Activated T-cell treated with anti-CD3 and anti-CD28 coated beads, Interleukin-2, amount 50 U/mL, for 48 hours (primary cell): ENCODE measurements around the gene PCDH12.

Experiments
- DNase-seq, 2 experiments: peaks; one replicate each; pipeline ENCODE4 v3.0.0-alpha.2; 2020

PCDH12 gene

DNA sequence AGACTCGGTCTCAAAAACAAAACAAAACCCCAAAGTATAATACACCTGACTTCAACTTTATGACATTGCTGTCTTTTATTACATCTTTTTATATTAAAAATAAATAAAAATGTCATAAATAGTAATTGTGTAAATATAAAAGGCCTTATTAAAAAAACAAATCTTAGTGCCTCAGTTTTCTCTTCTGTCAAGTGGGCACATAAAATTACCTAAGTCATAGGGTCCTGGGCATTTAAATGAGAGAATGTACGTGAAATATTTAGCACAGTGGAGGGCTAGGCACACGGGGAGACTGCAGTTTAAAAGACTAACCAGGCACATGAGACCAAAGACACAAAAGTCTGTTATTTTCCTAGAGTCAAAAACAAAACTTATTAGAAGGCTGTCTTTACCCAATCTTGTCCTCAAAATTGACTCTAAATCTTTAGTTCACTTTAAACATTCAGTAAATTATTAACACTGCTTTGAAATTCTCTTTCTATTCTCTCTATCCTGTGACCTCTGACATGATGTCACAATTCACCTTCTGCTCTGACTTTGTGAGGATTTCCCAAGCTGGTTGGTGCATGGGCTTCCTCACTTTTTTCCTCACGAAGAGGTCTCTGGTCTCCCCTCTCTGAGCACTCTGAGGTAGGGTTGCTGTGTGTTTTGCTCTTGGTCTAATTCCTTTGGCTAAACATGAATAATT, 8.4 kb upstream of the PCDH12 start:
- no peak for DNase-seq

DNA sequence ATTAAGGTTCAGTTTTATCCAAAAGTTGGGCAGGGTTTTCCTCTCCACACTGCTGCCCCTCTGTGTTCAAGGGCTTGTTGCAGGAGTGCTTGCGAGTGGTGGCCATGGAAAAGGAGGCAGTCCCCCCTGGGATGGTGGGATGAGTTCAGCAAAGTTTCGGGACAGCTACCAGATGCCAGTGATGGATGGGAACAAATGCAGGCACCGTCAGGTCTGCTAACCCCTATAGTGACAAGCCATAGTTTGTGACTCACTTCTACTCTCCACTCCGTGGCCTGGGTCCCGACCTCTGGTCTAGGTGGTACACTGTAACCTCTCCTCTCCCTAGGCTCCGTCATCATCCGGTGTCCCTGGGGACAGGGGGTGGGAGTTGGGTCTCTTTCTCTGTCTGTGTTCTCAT, 7.1 kb upstream of the PCDH12 start:
- DNase-seq: no peak

DNA sequence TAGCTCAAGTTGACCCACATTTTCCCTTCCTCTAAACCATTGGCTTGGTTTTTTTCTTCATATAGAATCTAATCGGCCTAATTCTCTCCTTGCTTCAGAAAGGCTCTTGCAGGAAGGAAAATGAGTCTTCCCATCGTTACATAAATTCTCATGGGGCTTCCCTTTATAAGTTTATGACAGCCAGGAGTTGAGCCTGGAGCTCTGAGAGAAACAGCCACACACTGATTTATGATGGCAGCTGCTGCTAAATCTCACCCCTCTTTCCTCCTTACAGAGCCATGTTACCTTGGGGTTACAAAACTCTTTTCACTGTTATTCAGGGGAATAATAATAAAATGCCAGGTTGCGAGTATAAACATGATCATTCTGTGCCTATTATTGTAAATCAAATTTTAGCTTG, 5.7 kb upstream of the PCDH12 start:
- no peak for DNase-seq

GRCh38 chr5:141961466-141961865, 3.5 kb upstream of the PCDH12 start:
- DNase-seq: no peak

GRCh38 chr5:141960449-141961323, 2.7 kb upstream of the PCDH12 start:
- peak; percentile 94 to 96 for DNase-seq

- DNase-seq: peak; percentile 46 to 60
Observed at GRCh38 chr5:141960018-141960417, 2.0 kb upstream of the PCDH12 start.

- DNase-seq: peak in 1 of 2 experiments; percentile 38
Observed at GRCh38 chr5:141958546-141959172, 657 bp upstream of the PCDH12 start.

DNA sequence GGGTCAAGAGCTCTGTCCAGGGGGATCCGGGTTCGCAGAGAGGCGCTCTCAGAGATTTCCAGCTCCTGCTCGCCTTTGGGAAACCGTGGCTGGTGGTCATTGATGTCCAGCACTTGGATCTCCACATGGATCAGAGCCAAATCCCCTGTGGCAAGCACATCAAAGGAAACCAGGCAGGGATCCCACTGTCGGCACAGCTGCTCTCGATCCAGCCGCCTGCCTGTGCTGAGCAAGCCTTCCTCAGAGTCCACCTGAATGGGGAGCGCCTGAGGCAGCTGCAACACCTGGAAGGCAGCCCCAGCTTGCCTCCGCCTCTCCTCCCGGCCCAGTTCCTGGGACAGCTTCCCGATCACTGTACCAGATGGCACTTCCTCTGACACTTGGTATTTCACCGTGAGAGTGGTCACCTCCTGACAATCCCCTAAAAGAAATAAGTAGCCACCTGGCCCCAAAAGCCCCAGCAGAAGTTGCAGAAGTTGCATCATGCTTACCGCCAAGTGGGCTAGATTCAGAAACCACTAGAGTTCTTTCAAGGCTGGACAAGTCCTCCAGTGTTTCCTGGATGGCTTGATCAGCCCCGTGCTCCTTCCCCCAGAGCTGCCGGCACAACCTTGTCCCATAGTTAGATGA, 520 bp downstream of the PCDH12 start:
- DNase-seq: no peak

GRCh38 chr5:141954194-141954593, 3.8 kb downstream of the PCDH12 start:
- DNase-seq: no peak

GRCh38 chr5:141952020-141952419, 6.0 kb downstream of the PCDH12 start:
- DNase-seq: no peak

DNA sequence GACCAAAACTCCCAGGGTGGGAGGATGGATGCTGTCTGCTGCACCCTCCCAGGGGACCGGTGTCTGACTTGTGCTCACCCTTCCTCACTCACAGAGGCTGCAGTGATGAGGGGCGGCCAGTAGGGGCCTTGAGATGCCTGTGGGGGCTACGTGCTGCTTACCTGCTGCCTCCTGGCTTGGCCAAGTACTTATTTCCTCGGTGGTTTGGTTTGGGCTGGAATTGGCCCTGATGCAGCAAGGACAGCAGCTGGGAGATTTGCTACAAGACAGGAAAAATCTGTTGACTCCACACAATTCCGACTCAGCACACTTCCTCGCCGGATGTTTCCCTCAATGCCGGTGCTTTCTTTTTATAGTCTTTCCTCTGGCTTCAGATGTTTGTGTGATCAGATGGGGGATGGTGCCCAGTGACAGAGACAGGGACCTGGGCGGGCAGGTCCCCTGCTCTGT, 6.6 kb downstream of the PCDH12 start:
- DNase-seq: peak; percentile 53 to 61

- DNase-seq: no peak
Observed at GRCh38 chr5:141950207-141951005, 7.6 kb downstream of the PCDH12 start.

- DNase-seq: no peak
Observed at GRCh38 chr5:141949511-141949910, 8.5 kb downstream of the PCDH12 start.

DNA sequence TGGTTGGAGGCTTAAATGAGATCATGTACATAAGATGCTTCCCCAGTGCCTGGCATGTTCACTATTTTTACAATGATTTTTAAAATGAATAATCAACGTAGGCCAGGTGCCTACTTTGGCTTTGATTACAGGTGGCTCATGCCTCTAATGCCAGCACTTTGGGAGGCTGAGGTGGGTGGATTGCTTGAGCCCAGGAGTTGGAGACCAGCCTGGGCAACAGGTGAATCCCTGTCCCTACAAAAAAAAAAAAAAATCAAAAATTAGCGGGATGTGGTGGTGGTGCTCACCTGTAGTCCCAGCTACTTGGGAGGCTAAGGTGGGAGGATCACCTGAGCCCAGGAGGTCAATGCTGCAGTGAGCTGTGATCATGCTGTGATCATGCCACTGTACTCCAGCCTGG, 9.2 kb downstream of the PCDH12 start:
- DNase-seq: no peak

DNA sequence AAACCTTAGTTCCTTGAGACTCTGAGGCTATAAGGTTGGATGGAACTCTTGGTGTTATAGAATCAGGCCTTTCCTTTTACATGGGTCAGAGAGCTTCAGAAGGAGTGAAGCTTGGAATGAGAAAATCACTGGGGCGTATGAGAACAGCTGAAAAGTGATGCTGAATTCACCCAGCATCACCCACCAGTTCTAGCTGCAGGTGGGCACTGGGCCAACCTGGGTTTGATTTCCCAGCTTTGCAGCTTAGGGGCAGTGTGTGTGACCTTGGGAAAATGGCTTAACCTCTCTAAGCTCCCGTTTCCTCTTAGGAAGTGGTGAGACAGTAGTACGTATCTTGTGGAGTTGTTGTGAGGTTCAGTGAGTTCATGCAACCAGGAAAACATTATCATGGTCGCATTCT, 10.7 kb downstream of the PCDH12 start:
- DNase-seq: no peak

DNA sequence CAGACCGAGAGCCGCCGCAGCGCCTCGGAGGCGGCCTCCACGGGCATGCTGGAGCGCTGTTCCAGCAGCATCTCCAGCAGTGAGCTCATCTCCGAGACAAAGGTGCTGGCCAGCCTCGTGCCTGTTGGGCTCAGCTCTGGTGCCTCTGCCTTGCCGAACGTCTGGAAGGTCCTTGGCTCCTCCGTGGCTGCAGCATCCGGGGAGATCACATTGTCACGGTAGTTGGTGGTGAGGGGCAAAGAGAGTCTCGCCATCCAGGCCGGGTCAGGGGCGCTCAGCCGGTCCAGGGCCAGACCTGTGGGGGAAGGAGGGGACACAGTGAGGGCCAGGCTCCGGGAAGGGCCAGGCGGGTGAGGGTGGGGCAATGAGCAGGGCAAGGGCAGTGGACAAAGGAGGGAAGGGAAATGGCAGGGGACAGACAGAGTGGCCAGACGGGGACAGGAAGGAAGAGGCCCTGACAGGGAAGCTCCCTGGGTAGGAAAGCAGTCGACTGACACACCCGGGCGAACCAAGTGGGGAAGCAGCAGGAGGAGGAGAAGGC, 12.4 kb downstream of the PCDH12 start:
- DNase-seq: no peak

- DNase-seq: no peak
Observed at GRCh38 chr5:141944076-141944475, 13.9 kb downstream of the PCDH12 start.

DNA sequence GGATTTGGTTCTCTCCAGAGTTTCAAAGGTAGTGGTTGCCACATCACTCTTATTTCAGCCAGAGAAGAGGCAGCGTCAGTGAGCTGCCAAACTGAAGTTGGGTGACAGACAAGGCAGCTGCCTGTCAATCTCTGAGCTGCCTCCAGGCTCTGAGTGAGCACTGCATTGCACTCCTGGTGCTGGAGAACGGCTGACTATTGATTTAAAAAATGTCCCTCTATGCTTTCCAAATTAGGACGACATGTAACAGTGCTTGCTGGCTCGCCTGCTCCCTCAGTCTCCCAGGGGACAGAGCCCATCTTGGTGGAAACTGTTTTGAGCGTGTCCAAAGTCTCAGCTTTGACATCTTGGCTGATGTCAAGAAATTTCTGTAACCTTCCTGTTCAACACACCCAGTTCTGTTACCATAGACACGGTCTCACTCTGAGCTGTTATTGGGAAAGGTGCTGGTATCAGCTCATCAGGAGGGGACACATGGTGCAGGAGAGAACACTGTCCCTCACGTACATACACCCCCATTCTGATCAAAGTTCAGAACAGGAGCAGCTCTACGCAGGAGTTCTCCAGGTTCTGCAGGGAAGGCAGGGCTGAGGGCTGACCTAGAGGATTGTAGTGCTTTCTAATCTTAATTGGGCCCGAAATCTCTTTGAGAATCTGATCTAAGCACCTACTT, 15.7 kb downstream of the PCDH12 start:
- no peak for DNase-seq

- DNase-seq: no peak
Observed at GRCh38 chr5:141941779-141942178, 16.2 kb downstream of the PCDH12 start.

DNA sequence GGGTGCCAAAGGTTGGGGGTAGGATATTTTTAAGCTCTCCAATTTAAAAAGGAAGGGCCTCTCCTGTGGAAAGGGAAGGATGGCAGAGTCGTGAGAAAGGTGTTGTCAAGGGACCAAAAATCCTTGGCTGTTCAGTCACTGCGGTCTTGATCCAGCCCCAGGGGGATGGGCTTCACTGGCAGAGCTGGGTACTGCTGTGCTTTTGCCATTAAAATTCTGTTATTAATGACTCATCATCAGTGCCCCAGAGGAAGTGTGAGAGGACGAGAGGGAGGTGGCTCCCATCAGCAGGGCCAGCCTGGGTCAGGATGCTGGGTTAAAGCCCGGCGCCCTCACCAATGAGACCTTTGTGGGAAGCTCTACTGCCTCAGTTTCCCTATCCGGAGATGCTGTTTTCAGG, 16.7 kb downstream of the PCDH12 start:
- no peak for DNase-seq

GRCh38 chr5:141940695-141941271, 17.2 kb downstream of the PCDH12 start:
- no peak for DNase-seq
